Measurements from ENCODE around the gene RNF208.
A peak's percentile ranks its signal among the peaks of the same experiment; 100 is the strongest.

Gene RNF208

DNA sequence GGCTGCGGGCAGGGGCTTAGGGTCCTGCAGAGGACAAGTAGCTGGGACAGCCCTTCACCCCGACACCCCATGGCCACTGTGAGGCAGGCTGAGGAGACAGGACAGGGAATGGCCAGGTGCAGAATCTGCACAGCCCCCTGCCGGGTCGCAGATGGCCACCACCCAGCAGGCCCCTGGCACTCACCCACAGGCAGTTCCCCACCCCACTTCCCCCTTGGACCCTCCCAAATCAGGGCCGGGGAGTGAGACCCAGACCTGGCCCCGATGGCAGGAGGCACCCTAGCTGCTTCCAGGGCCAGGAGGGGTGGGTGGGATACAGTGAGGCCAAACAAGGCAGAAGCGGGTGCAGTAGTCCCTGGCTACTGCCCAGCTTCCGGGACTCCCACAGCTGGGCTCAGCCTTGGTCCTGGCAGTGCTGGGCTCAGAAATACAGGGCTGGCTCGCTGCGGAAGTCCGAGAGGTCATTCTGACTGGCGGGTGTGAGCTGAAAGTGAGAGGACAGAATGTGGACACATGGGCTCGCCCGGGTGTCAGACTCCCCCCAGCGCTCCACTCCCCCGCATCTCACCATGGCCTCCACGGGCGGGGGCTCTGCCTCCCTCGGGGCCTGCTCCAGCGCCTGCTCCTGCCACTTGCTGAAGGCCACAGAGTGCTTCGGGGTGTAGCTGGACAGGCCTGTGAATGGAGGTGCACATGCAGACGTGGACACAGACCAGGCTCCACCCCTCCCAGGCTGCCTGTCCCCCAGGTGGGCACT, 30.2 kb downstream of the RNF208 start:
- no peak overlapping the region for H3K4me3 ChIP-seq (ENCODE audit: low read depth, low read length)
- TF ChIP-seq POLR2A (IDR thresholded peaks at IDR 0.05; ENCODE audit: extremely low read depth, insufficient read length), result no peak
- TF ChIP-seq, protein P1, sequence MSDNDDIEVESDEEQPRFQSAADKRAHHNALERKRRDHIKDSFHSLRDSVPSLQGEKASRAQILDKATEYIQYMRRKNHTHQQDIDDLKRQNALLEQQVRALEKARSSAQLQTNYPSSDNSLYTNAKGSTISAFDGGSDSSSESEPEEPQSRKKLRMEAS (IDR thresholded peaks at IDR 0.05; ENCODE audit: low read depth, low read length), result no peak
- TF ChIP-seq, protein P2, sequence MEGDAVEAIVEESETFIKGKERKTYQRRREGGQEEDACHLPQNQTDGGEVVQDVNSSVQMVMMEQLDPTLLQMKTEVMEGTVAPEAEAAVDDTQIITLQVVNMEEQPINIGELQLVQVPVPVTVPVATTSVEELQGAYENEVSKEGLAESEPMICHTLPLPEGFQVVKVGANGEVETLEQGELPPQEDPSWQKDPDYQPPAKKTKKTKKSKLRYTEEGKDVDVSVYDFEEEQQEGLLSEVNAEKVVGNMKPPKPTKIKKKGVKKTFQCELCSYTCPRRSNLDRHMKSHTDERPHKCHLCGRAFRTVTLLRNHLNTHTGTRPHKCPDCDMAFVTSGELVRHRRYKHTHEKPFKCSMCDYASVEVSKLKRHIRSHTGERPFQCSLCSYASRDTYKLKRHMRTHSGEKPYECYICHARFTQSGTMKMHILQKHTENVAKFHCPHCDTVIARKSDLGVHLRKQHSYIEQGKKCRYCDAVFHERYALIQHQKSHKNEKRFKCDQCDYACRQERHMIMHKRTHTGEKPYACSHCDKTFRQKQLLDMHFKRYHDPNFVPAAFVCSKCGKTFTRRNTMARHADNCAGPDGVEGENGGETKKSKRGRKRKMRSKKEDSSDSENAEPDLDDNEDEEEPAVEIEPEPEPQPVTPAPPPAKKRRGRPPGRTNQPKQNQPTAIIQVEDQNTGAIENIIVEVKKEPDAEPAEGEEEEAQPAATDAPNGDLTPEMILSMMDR (IDR thresholded peaks at IDR 0.05; ENCODE audit: low read depth, low read length), result no peak
- no peak for TF ChIP-seq MYC (IDR thresholded peaks at IDR 0.05; ENCODE audit: low read depth, low read length)
- no peak for DNase-seq (ENCODE audit: low read depth)

DNA sequence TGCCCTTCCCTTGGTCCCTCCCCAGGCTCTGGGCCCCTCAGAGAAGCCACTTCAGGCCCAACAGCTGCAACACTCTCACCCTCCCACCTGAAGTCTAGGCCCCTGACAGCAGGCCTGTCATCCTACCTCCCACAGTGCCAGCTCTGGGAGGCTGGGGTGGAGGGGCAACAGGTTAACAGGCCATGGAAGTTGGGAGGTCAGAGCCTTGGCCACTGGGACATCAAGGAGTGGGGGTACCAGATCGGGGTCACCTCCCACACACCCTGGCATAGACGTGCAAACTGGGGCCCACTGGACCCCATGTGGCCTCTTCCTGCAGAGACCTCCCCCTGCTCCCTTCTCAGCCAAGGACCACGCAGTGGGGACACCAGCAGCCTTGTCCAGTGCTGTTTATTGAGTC, 30.8 kb downstream of the RNF208 start:
- TF ChIP-seq, protein P2 (IDR thresholded peaks at IDR 0.05; ENCODE audit: low read depth, low read length), result no peak
- TF ChIP-seq, protein P1 (IDR thresholded peaks at IDR 0.05; ENCODE audit: low read depth, low read length), result no peak
- TF ChIP-seq POLR2A (IDR thresholded peaks at IDR 0.05; ENCODE audit: extremely low read depth, insufficient read length) (no peak), MYC (IDR thresholded peaks at IDR 0.05; ENCODE audit: low read depth, low read length) (no peak)
- no peak overlapping the region for H3K4me3 ChIP-seq (ENCODE audit: low read depth, low read length)

DNA sequence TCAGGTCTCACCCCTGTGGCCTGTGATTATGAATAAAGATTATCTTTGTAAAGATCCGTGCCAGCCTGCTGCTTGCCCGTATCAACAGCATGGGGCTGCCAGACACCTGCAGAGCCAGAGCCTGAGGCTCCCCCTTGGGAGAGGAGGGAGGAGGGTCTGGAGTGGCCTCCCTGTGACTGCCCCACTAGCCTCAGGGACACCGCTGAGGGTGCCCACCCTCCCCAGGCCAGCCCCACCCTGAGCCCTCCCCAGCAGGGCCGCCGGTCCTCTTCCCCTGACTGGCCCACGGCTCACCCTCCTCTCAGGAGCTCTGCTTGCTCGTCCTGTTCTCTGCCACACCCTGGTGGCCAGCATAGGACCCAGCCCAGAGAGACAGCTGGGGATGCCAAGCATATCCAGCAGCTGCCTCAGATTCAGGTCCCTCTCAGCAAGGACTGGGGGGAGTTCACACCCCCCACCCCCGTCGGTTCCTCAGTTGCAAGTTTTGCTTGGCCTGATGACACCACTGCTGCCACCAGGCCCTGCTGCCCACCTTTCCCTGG, 31.7 kb downstream of the RNF208 start:
- DNase-seq (ENCODE audit: low read depth), result peak; percentile 38
- H3K4me3 ChIP-seq (ENCODE audit: low read depth, low read length), result no peak overlapping the region
- TF ChIP-seq, protein P2 (IDR thresholded peaks at IDR 0.05; ENCODE audit: low read depth, low read length), result peak; percentile 17
- TF ChIP-seq, protein P1 (IDR thresholded peaks at IDR 0.05; ENCODE audit: low read depth, low read length), result no peak

More for the DNA sequence above, 30.8 kb downstream of the RNF208 start:
- DNase-seq (ENCODE audit: low read depth), result no peak

DNA sequence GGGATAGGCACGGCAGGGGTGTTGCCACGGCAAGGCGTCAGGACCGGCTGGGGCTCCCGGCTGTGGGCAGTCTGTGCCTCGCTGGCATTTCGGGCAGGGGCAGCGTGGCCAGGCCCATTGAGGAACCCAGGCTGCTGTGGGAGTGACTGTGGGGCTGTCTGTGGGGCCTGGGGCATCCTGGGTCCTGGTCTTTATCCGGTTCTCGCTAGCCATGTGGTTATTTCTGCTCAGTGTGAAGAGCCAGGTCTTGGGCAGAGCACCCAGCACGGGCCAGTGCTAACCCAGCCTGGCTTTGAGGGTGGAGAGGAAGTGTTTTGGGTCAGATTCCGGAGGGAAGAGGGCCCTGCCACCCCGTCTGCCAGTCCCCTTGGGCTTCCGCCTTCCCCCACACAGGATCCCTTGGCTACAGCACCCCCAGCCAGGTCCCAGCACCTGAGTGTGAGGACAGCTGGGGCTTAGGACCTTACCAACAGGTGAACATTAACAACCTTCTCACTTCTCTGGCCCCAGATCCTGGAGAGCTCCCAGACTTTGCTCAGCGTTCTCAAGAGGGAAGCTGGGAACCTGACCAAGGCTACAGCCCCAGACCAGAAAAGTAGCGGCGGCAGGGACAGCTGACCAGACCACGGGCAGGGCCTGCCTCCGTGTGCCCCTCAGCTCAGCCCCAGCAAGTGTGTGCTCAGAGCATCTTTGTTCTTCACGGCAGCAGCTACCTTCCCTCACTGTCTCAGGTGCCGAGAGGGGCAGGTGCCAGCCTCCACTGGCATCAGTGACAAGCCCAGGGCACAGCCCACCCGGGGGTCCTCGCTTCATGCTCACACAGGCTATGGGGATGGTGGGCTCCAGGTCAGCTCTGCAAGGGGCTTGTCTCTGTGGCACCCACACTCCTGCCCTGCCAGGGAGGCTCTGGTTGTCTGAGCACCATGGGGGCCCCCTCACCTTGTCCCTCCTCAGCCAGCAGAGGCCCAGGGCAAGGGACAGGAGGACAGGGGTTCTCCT, 32.4 kb downstream of the RNF208 start:
- peak overlapping the region; percentile 90 for H3K4me3 ChIP-seq (ENCODE audit: low read depth, low read length)
- no peak for DNase-seq (ENCODE audit: low read depth)
- TF ChIP-seq, protein P2 (IDR thresholded peaks at IDR 0.05; ENCODE audit: low read depth, low read length), result no peak
- TF ChIP-seq, protein P1 (IDR thresholded peaks at IDR 0.05; ENCODE audit: low read depth, low read length), result no peak
- TF ChIP-seq POLR2A (IDR thresholded peaks at IDR 0.05; ENCODE audit: extremely low read depth, insufficient read length), result no peak

DNA sequence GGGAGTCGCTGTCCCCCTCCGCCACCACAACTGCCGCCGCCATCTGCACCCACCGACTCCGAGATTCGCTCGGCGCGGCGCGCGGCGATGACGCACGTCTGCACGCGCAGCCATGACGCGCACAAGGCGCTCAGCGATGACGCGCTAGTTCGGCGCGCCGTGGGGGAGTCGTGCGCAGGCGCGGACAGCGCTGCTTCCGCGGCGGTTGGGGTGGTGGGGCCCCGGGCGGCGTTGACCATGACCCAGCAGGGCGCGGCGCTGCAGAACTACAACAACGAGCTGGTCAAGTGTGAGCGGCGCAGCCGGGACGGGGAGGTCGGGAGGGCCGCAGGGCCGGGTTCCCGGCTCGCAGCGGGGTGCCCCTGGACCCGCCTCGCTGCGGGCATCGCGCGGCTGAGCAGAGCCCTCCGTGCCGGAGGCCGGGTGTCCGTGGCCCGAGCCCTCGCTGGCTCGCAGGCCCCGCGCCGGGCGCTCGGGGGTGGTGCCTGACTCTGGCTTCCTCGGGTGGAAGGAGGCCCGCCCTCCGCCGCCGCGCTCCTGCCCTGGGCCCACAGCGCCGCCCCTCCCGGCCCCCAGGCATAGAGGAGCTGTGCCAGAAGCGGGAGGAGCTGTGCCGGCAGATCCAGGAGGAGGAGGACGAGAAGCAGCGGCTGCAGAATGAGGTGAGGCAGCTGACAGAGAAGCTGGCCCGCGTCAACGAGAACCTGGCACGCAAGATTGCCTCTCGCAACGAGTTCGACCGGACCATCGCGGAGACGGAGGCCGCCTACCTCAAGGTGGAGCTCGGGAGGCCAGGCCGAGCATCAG, 33.3 kb downstream of the RNF208 start, which contains the start of the genes ANAPC2 and SSNA1:
Gene ANAPC2, minus strand, starts transcription at position 71 of the 807 bp plus-strand sequence. Its CDS starts 28 bp downstream, at position 43.
Gene SSNA1, plus strand, starts transcription at position 187 of the 807 bp plus-strand sequence. Its CDS starts 51 bp downstream, at position 238.
- peak within 1 kb of the TSS; percentile 90 for H3K4me3 ChIP-seq (ENCODE audit: low read depth, low read length)
- TF ChIP-seq, protein P1 (IDR thresholded peaks at IDR 0.05; ENCODE audit: low read depth, low read length), result peak; percentile 67
- TF ChIP-seq MYC (IDR thresholded peaks at IDR 0.05; ENCODE audit: low read depth, low read length) (peak; percentile 68), POLR2A (IDR thresholded peaks at IDR 0.05; ENCODE audit: extremely low read depth, insufficient read length) (peak; percentile 73)
- TF ChIP-seq, protein P2 (IDR thresholded peaks at IDR 0.05; ENCODE audit: low read depth, low read length), result peak; percentile 35
- DNase-seq (ENCODE audit: low read depth), result peak; percentile 95

All from NB4 (cell line).